ENCODE results near the gene PRUNE2.

DNA sequence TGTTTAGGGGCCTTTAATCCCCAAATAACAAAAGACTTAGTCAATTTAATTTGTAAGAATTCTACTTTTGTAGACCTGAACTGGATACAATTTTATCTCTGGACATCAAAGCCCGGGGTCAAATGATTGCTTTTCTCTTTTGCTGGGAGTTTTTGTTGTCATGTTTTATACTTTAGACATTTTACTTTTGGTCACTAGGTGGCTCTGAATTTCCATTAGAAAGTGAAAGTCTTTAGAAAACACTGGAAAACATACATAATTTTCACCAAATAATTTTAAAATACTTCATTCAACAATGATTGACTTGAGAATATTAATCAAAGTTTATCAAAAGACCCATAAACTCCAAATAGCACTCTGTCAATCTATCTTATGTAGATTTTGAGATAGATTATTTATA lies 144.5 kb downstream of the PRUNE2 start:
- TF ChIP-seq L3MBTL2 (conservative IDR thresholded peaks at IDR 0.05) (no peak), TARDBP (IDR thresholded peaks at IDR 0.05) (no peak), SUZ12 (IDR thresholded peaks at IDR 0.05) (no peak)

All from HEK293T (cell line).